GM21528 (cell line): ENCODE results near the gene MST1R.

Experiments used
- ATAC-seq: cut with Tn5 transposase; IDR thresholded peaks from one replicate; pipeline ENCODE4 v1.9.1; 2021; ENCODE audit warnings: mild to moderate bottlenecking, moderate library complexity; ENCODE audit not compliant: unreplicated experiment, low FRiP score

Gene MST1R

DNA sequence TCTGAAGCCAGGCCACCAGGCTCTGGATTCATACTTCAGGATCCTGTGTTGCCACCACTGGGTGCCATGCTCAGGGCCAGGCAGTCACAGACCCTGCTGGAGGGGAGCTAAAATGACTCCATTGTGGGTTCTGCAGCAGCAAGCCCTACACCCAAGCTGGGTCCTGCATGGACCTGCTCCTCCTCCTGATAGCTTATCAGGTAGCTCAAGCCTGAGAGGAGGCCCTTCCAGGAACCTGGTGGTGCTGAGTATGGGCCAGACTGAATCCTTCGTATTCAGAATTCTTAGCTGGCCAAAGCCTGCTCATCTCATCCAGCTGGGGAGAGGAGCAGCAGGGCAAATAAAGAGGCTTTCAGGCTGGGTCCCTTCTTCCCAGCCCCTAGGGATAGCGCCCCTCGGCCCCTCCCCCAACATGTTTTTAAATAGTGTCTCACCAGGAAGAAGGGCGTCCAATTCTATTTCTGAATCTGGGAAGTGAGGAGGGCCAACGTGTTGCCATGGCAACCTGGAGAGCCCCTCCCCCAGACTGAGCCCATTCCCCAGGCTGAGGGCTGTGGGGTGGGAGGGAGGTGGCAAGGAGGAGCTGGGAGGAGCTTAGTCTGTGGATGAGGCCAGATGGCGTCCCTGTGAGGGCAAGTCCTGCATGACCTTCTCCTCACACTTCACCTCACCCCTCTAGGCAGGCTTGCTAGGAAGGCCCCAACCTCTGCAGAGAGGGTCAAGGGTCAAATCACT is 22.9 kb downstream of the MST1R start:
- ATAC-seq = no peak

DNA sequence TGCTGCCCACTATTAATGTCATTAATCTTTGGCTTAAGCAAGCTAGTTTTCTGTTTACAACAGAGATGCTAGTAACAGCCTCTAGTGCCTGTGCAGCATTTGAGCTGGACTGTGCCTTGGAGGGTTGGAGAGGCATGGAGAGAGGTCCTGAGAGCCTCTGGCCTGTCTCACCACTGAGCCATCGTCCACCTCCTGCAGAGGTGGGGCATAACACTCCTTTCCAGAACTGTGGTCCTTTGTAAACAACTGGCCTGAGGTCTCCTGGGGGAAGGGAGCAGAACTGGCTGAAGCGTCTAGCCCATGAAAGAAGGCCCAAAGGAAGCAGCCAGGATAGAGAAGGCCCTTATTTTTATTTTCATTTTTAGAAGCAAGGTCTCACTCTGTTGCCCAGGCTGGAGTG is 24.0 kb downstream of the MST1R start:
- no peak for ATAC-seq

DNA sequence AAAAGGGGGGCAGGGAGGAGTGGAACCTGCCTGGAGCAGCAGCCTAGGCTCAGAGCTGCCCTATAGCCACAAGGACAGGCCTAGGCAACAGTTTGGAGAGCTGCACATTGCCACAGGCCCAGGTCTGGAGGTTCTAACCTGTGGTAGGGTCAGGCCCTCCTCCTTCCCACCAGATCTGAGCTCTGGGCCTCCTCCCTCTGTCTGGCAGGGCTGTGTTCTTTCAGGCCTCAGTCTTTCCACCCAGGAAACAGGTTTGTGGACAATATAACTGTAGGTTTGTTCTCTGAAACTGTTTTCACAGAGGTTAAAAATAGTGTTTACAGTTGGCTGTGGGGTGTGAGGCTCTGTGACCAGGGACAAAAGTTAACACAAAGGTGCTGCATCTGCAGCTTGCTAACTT is 25.0 kb downstream of the MST1R start:
- no peak for ATAC-seq

- ATAC-seq = no peak
Measured at GRCh38 chr3:49877716-49878115, 26.0 kb downstream of the MST1R start.

- ATAC-seq = no peak
Measured at GRCh38 chr3:49876567-49876966, 27.1 kb downstream of the MST1R start.

DNA sequence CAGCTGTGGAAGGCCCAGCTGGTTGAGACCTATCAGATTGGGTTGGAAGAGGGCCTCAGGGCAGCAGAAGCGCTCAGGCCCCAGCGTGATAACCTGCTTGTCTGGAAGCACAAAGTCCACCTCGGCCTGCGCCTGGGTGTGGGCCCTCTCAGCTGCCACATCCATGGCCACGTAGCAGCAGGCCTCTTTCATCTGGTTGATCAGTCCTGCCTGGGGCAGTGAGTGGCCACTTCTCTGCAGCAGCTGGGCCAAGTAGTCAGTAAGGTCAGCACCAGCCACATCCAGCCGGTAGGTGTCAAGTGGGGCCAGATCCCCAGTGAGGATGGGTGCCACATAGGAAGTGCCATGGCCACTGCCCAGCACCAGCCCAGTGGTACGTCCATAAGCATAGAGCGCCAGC is 30.1 kb downstream of the MST1R start:
- ATAC-seq = no peak

- ATAC-seq = no peak
Measured at GRCh38 chr3:49872801-49873281, 30.8 kb downstream of the MST1R start.

DNA sequence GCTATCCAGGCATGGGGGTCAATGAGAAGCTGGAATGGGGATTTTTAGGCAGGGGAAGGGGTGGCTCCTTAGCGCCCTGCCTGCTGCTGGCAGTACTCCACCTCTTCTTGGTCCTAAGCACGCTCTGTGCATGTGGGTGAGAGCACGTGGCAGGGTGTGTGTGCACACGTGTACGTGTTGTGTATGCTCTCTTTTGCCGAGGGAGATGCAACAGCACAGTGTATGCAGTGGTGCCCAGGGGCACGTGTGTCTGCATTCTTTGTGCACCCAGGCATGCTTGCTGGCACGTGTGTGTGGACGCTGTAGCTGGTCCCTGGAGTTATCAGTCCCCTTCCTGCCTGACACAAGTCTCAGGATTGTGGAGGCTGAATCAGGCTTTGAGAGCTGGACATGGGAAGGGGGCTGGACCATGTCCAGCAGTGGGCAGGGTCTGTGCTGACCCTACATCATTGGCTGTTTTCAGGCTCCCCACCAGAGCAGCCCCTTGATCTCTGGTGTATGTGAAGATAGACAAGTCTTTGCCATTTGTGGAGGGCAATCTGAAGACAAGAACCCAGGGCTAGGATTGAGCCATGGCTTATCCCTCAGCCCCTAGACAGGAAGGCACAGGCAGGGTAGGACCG is 32.0 kb downstream of the MST1R start:
- no peak for ATAC-seq

DNA sequence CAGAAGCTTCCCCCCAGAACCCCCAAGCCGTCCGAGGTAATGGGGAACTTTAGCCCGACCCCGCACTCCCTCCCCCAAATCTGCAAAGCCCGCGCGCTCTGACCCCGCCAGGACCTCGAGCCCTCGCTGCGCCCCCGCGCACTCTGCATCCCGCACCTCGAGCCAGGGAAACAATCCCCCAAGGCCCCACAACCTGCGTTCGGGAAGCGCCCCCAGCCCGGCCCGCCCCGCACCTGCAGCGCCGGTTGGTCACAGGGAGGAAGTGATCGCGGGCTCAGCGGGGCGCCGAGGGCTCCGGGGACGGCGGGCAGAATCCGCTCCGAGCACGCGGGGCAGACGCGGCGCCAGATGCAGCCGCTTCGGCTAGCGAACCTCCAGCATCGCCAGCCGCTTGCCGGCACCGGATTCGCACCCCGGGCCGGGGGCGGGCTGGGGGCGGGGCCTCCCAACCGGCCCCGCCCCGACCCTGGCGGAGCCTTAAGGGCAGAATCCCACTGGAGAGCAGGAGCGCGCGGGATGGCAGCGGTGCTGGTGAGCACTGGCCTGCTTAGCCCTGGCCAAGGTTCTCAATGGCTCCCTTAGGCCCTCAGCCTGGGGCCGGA is 34.0 kb downstream of the MST1R start, which contains the start of gene CAMKV:
CAMKV (minus strand) TSS at position 382 of the 602 bp plus-strand sequence. CDS start 7,518 bp downstream, outside the sequence.
- no peak for ATAC-seq

DNA sequence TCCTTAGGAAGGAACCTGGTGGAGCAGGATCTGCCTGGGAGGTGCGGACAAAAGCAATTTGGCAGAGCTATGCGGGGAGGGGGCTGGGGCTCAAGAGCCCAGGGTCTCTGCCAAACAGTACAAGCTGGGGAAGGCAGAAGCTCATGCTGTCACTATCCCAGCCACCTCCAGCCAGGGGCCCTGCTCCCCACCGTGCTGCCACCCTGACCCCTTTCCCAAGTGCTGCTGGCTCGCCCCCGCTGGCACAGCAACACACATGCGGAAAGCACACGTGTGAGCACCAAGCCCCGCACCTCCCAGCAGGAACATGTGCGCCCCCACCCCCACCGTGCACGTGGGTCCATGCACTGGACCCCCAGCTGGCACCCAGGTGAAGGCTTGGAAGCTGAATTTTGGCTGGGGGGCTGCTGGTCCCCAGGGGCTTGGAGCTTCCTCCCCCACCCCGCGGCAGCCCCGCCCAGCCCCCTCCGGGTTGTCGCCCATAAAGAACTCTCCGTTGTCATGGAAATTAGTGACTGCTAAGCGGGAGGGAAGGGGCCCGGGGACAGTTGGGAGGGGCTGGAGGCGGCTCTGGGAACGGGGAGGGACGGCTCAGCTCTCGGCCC is 34.7 kb downstream of the MST1R start:
- ATAC-seq = no peak

- ATAC-seq = no peak
Measured at GRCh38 chr3:49867871-49868321, 35.8 kb downstream of the MST1R start.

- no peak for ATAC-seq
Measured at GRCh38 chr3:49867400-49867799, 36.3 kb downstream of the MST1R start.

GRCh38 chr3:49865198-49865784 is 38.4 kb downstream of the MST1R start:
- no peak for ATAC-seq

DNA sequence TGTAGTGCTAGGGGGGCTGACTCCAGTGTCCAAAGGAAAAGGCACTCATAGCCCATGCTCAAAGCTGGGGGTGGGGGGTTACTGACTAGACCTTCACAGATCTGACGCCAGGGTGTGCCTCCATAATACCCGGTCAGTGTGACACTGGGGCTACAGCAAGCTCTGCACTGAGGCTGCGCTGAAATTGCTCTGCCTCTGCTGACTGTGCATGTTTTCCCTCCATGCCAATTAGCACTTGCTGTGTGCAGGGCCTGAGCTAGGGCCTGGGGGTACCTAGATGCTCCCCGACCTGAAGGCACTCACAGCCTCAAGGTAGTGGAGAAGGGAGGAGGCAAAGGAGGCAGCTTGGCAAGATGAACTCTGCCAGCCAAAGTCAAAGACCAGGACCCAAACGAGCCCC is 39.2 kb downstream of the MST1R start:
- ATAC-seq = no peak

GRCh38 chr3:49859576-49860305 is 43.9 kb downstream of the MST1R start:
- ATAC-seq = no peak

DNA sequence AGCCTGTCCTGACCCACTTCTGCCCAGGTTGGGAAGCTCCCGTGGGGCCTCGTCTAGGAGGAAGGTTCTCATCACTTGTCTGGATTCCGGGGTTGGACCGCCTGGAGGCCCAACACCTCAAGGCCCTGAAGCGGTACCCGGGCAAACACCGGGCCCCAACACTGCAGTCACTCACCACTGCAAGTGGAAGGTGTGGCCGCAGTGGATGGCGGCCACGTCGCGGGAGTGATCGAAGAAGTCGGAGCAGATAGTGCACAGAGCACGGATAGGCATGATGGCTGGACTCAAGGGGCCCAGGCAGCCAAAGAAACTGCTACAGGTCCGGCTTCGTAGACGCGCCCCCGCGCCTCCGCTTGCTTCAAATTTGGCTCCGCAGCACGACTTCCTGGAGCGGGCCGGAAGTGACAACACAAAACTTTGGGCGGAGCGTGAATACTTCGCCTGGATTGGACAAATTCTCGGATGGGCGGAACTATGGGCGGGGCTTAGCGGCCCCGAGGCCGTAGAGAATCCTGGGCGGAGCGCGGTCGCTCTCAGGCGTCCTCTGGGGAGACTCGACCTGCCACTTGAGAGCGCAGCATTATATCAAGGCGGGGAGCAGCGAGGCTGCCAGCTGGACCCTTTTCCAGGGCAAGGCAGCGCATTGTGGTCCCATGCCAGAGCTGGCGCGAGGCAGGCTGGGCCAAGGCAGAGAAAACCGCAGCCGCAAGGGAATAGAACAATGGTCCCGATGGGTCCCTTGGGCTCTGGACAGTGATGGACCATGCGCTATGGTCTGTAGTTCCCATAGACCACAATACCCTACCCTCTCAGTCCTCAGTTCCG is 47.3 kb downstream of the MST1R start, which contains the start of gene TRAIP:
TRAIP (minus strand) TSS at position 384 of the 825 bp plus-strand sequence; CDS start at position 273, 111 bp downstream.
- peak; percentile 94 for ATAC-seq

DNA sequence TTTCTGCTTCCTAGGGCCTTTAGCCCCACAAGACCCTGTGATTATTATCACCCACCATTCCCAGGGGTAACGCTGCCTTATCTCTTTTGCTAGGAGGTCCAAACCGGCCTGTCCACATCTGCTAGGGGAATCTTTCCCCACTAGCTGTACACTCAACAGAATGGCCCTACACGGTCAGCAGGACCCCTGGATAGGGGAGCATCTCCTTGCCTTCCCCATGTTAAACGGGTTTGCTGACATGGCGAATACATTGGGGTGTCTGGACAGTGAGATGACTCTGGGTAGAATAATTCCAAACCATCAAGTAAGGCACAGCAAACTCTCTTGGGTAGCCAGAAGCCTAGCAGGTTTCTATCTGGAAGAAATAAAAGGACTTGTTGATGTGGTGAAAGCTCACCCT is 48.0 kb downstream of the MST1R start:
- ATAC-seq = no peak

DNA sequence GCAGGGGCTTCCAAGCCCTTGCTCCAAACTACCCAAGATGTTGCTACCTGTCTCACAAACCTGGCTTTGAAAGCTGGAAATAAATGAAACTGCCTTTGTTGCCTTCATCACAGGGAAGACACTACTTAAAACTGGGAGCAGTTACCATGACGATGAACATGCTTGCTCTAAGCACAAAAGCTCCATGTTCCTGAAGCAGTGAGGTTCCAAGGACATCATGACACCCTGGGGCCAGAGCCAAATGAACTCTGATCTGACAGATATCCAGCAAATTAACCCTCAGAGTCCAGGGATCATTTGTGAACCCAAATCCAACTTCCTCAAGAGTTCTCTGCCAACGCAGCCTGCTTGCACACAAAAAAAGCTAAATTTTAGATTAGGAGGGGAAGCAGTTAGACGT is 58.0 kb downstream of the MST1R start:
- no peak for ATAC-seq
